NCI-H1105 (cell line): ENCODE data around the gene RSPH9.

Experiments
- DNase-seq: peaks from one replicate; lab custom pipeline; 2025; lab: John Stamatoyannopoulos, UW

RSPH9 gene

GRCh38 chr6:43644940-43645612, at the start of gene RSPH9:
Gene RSPH9, plus strand, starts transcription at chr6:43645036. Its CDS starts 63 bp downstream, at chr6:43645099.
- peak; percentile 60 for DNase-seq

- no peak for DNase-seq
These were observed 44.2 kb upstream of the RSPH9 start for GRCh38 chr6:43600595-43600994.

GRCh38 chr6:43604174-43604573, 40.7 kb upstream of the RSPH9 start:
- no peak for DNase-seq

GRCh38 chr6:43606019-43606418, 38.8 kb upstream of the RSPH9 start:
- no peak for DNase-seq

GRCh38 chr6:43608310-43608763, 36.5 kb upstream of the RSPH9 start:
- peak; percentile 70 for DNase-seq

GRCh38 chr6:43608807-43609206, 36.0 kb upstream of the RSPH9 start:
- DNase-seq: no peak

GRCh38 chr6:43609402-43609801, 35.4 kb upstream of the RSPH9 start:
- DNase-seq: no peak

- DNase-seq: no peak
These were observed 34.4 kb upstream of the RSPH9 start for GRCh38 chr6:43610431-43610830.

GRCh38 chr6:43613721-43614395, 31.0 kb upstream of the RSPH9 start:
- DNase-seq: no peak

- DNase-seq: no peak
These were observed 30.5 kb upstream of the RSPH9 start for GRCh38 chr6:43614396-43614730.

- no peak for DNase-seq
These were observed 27.9 kb upstream of the RSPH9 start for GRCh38 chr6:43616725-43617472.

- DNase-seq: no peak
These were observed 23.6 kb upstream of the RSPH9 start for GRCh38 chr6:43621078-43621835.

- DNase-seq: no peak
These were observed 23.0 kb upstream of the RSPH9 start for GRCh38 chr6:43621836-43622180.

GRCh38 chr6:43622541-43622940, 22.3 kb upstream of the RSPH9 start:
- DNase-seq: no peak

- no peak for DNase-seq
These were observed 20.7 kb upstream of the RSPH9 start for GRCh38 chr6:43623880-43624785.

- DNase-seq: no peak
These were observed 20.0 kb upstream of the RSPH9 start for GRCh38 chr6:43624786-43625288.

GRCh38 chr6:43625393-43625992, 19.3 kb upstream of the RSPH9 start:
- no peak for DNase-seq

GRCh38 chr6:43627008-43627825, 17.6 kb upstream of the RSPH9 start:
- DNase-seq: no peak

GRCh38 chr6:43628393-43629103, 16.3 kb upstream of the RSPH9 start:
- peak; percentile 40 for DNase-seq
